SJSA1 (cell line): ENCODE measurements around the gene CYP4F12. TPM values are rescaled to one million over a fixed set of nuclear protein-coding genes. Genes with fewer than 3 reads are reported as not detected.

ENCODE experiments used
- DNase-seq, 2 experiments: peaks; one replicate each; pipeline ENCODE4 v3.0.0-alpha.2; 2015 to 2020; ENCODE audit warnings: low spot score in 2 of 2, low read depth in 1 of 2
- H3K27ac ChIP-seq: fragments of 250-450 bp; sonication (Bioruptor Pico); 2 replicates; pipeline ENCODE4 v1.5.1; 2020; ENCODE audit warnings: mild to moderate bottlenecking, moderate library complexity
- H3K27me3 ChIP-seq: fragments of 250-450 bp; sonication (Bioruptor Pico); replicated peaks from 2 replicates; pipeline ENCODE4 v1.5.1; 2020; ENCODE audit warnings: mild to moderate bottlenecking, moderate library complexity
- H3K36me3 ChIP-seq: fragments of 250-450 bp; sonication (Bioruptor Pico); 2 replicates; pipeline ENCODE4 v1.5.1; 2020; ENCODE audit warnings: mild to moderate bottlenecking
- H3K4me1 ChIP-seq: fragments of 250-450 bp; sonication (Bioruptor Pico); replicated peaks from 2 replicates; pipeline ENCODE4 v1.6.1; 2021; ENCODE audit warnings: mild to moderate bottlenecking
- H3K4me3 ChIP-seq: fragments of 250-450 bp; sonication (Bioruptor Pico); 2 replicates; pipeline ENCODE4 v1.5.1; 2020; ENCODE audit warnings: mild to moderate bottlenecking
- H3K9me3 ChIP-seq: fragments of 250-450 bp; sonication (Bioruptor Pico); replicated peaks from 2 replicates; pipeline ENCODE4 v1.5.1; 2020; ENCODE audit warnings: mild to moderate bottlenecking
- total RNA-seq: library from RNA; depleted of rRNA; stranded (reverse); fragments of >200 nt; shearing (Covaris generic); gene quantifications from 2 replicates; pipeline ENCODE4 v1.2.3, GENCODE V29; 2014; rRNA removed

The CYP4F12 gene
- total RNA-seq, 1 experiment from 2014 or later: not detected

- Histone ChIP-seq H3K4me3 (no peak overlapping the region), H3K4me1 (no peaks in the 10 kb centered on the region), H3K9me3 (no peaks in the 10 kb centered on the region), H3K27me3 (no peaks in the 10 kb centered on the region), H3K36me3 (no peaks in the 10 kb centered on the region), H3K27ac (no peak overlapping the region)
- DNase-seq: no peak
These were observed 29.6 kb downstream of the CYP4F12 start for GRCh38 chr19:15702534-15702930.

DNA sequence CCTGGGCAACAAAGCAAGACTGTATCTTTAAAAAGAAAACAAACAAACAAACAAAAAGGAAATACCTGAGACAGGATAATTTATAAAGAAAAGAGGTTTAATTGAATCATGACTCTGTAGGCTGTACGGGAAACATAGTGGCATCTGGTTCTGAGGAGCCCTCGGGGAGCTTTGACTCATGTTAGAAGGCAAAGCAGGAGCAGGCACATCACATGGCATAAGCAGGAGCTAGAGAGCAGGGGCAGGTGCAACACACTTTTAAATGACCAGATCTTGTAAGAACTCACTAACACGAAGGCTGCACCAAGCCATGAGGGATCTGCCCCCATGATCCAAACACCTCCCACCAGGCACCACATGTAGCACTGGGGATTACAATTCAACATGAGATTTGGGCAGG is 41.8 kb downstream of the CYP4F12 start:
- H3K4me3 ChIP-seq: no peak overlapping the region
- H3K27me3 ChIP-seq: no peaks in the 10 kb centered on the region
- no peak overlapping the region for H3K27ac ChIP-seq
- DNase-seq: no peak
- no peaks in the 10 kb centered on the region for H3K36me3 ChIP-seq
- no peaks in the 10 kb centered on the region for H3K9me3 ChIP-seq
- H3K4me1 ChIP-seq: no peaks in the 10 kb centered on the region

DNA sequence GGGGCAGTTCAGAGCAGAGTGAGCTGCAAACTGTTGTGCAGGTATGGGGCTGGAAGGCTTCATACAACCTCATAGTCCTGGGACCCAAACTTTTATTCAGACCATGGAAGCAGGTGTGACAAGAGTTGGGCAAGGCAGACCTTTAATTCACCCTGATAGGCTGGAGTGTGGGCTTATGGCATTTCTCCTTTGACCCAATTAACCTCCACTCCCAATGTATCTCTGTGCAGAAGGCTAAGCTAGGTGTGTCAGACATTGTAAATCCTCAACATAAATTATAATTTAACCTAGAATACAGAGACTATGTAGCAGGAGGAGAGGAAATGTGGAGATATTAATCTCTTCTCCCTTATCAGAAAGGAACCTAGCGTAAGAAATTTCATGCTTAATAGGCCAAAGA is 42.8 kb downstream of the CYP4F12 start:
- no peak for DNase-seq
- no peak overlapping the region for H3K27ac ChIP-seq
- no peak overlapping the region for H3K4me3 ChIP-seq
- H3K9me3 ChIP-seq: no peaks in the 10 kb centered on the region
- no peaks in the 10 kb centered on the region for H3K4me1 ChIP-seq
- H3K27me3 ChIP-seq: no peaks in the 10 kb centered on the region
- no peaks in the 10 kb centered on the region for H3K36me3 ChIP-seq

GRCh38 chr19:15717809-15718208 is 44.9 kb downstream of the CYP4F12 start:
- Histone ChIP-seq H3K4me1 (no peaks in the 10 kb centered on the region), H3K9me3 (no peaks in the 10 kb centered on the region), H3K27me3 (no peaks in the 10 kb centered on the region), H3K36me3 (no peaks in the 10 kb centered on the region), H3K27ac (no peak overlapping the region), H3K4me3 (no peak overlapping the region)
- DNase-seq: no peak

GRCh38 chr19:15721268-15721667 is 48.4 kb downstream of the CYP4F12 start:
- Histone ChIP-seq H3K4me3 (no peak overlapping the region), H3K9me3 (no peaks in the 10 kb centered on the region), H3K36me3 (no peaks in the 10 kb centered on the region), H3K4me1 (no peaks in the 10 kb centered on the region), H3K27ac (no peak overlapping the region), H3K27me3 (peaks cover 4% of the 10 kb centered on the region; the same call in 1 of the 2 replicates)
- no peak for DNase-seq

- no peak overlapping the region for H3K27ac ChIP-seq
- no peaks in the 10 kb centered on the region for H3K9me3 ChIP-seq
- H3K36me3 ChIP-seq: no peaks in the 10 kb centered on the region
- no peaks in the 10 kb centered on the region for H3K4me1 ChIP-seq
- H3K4me3 ChIP-seq: no peak overlapping the region
- H3K27me3 ChIP-seq: peaks cover 4% of the 10 kb centered on the region; the same call in 1 of the 2 replicates
- no peak for DNase-seq
These were observed 50.1 kb downstream of the CYP4F12 start for GRCh38 chr19:15722956-15723355.

DNA sequence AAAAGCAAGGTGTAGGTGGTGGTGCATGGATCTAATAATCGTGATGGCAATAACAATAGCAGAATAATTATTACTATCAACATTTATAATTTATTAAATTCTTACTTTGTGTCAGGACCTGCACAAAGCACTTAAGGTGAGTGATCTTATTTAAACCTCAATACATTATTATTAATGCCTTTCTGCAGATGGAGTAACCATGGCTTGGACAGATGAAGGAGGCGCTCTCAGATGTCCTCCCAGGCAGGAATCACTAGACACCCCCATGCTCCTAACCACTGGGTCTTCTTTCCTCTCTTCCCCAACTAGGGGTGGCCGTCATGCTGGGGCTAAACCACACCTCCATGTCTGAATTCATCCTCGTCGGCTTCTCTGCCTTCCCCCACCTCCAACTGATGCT is 54.8 kb downstream of the CYP4F12 start, which contains the start of gene OR10H2:
OR10H2 (plus strand) TSS at position 301 of the 400 bp plus-strand sequence; CDS start at position 321, 20 bp downstream.
- no peaks in the 10 kb centered on the region for H3K36me3 ChIP-seq
- H3K4me3 ChIP-seq: no peak within 1 kb of the TSS
- H3K27me3 ChIP-seq: peaks cover 4% of the 10 kb centered on the region; the same call in 1 of the 2 replicates
- DNase-seq: no peak
- H3K4me1 ChIP-seq: no peaks in the 10 kb centered on the region
- H3K27ac ChIP-seq: no peak within 1 kb of the TSS
- H3K9me3 ChIP-seq: no peaks in the 10 kb centered on the region

DNA sequence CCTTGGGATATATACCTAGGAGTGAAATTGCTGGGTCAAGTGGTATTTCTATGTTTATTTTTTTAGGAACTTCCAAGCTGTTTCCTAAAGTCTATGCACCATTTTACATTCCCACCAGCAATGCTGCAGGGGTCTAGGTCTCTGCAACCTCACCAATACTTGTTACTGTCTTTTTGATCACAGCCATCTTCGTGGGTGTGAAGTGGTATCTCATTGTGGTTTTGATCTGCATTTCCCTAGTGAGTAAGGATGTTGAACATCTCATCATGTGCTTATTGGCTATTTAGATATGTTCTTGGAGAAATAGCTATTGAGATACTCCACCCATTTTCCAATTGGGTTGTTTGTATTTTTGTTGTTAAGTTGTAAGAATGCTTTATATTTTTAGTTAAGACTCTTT is 57.7 kb downstream of the CYP4F12 start:
- Histone ChIP-seq H3K27ac (no peak overlapping the region), H3K4me1 (no peaks in the 10 kb centered on the region), H3K9me3 (no peaks in the 10 kb centered on the region), H3K4me3 (no peak overlapping the region), H3K27me3 (no peaks in the 10 kb centered on the region), H3K36me3 (no peaks in the 10 kb centered on the region)
- no peak for DNase-seq

DNA sequence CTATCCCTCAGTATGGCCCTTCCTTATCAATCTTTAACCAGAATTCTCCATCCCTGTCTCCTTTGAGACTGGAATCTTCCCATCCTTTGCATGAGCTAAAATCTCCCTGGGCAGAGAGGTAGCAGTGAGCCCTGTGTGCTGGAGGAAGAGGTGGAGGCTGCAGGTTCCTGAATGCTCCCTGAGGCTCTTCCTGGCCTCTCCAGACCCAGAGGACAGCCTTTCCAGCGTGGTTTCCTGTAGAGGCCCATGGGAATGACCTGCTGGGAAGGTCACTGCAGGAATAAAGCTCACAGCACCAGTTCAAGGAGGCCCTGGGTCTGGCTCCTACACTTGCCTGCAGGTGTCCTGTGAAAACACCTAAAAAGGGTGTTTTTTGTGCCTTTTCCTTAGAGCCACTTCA is 59.5 kb downstream of the CYP4F12 start:
- H3K4me3 ChIP-seq: no peak overlapping the region
- no peaks in the 10 kb centered on the region for H3K36me3 ChIP-seq
- no peaks in the 10 kb centered on the region for H3K9me3 ChIP-seq
- no peak for DNase-seq
- no peak overlapping the region for H3K27ac ChIP-seq
- no peaks in the 10 kb centered on the region for H3K4me1 ChIP-seq
- no peaks in the 10 kb centered on the region for H3K27me3 ChIP-seq

- no peaks in the 10 kb centered on the region for H3K36me3 ChIP-seq
- no peak overlapping the region for H3K4me3 ChIP-seq
- no peaks in the 10 kb centered on the region for H3K9me3 ChIP-seq
- H3K27me3 ChIP-seq: no peaks in the 10 kb centered on the region
- no peak for DNase-seq
- no peaks in the 10 kb centered on the region for H3K4me1 ChIP-seq
- no peak overlapping the region for H3K27ac ChIP-seq
These were observed 61.0 kb downstream of the CYP4F12 start for GRCh38 chr19:15733895-15734294.

GRCh38 chr19:15737722-15738121 is 64.8 kb downstream of the CYP4F12 start, which contains the start of gene OR10H3:
OR10H3 (plus strand) TSS chr19:15737985; CDS start chr19:15741393, 3,408 bp downstream.
- Histone ChIP-seq H3K27ac (no peak within 1 kb of the TSS), H3K36me3 (no peaks in the 10 kb centered on the region), H3K9me3 (no peaks in the 10 kb centered on the region), H3K27me3 (no peaks in the 10 kb centered on the region), H3K4me1 (no peaks in the 10 kb centered on the region), H3K4me3 (no peak within 1 kb of the TSS)
- DNase-seq: no peak

DNA sequence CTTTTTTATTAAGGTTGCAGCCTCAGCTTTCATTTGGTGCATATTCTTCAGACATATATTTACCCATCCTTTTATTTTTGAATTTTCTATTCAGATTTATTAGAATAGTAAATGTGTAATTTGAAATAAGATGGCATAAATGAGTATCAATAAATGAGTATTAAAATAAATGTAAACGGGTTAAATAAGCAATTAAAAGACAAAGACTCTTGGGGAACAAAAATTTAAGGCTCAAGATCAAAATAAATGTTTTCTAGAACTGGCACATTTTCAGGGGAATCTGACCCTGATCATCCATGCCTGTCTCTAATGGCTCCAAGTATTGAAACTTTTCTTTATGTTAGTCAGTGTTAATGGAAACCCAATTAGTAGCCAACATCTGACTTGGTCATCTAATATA is 67.9 kb downstream of the CYP4F12 start:
- DNase-seq: no peak
- Histone ChIP-seq H3K9me3 (no peaks in the 10 kb centered on the region), H3K4me1 (no peaks in the 10 kb centered on the region), H3K4me3 (no peak overlapping the region), H3K36me3 (no peaks in the 10 kb centered on the region), H3K27me3 (no peaks in the 10 kb centered on the region), H3K27ac (no peak overlapping the region)

Other genes starting within 250 kb of the CYP4F12 start
- 11.6 and 13.5 TPM in 2 replicates for gene WIZ, start 223.1 kb upstream of the CYP4F12 start, total RNA-seq
- gene RASAL3, start 208.5 kb upstream of the CYP4F12 start, total RNA-seq: not detected in 2 replicates
- not detected in 2 replicates for gene PGLYRP2, start 193.6 kb upstream of the CYP4F12 start, total RNA-seq
- gene CYP4F22, start 164.6 kb upstream of the CYP4F12 start, total RNA-seq: not detected in 2 replicates
- gene CYP4F8, start 57.9 kb upstream of the CYP4F12 start, total RNA-seq: not detected in 2 replicates
- not detected in 2 replicates for gene CYP4F3, start 32.2 kb upstream of the CYP4F12 start, total RNA-seq
- gene OR10H2, start 54.9 kb downstream of the CYP4F12 start, total RNA-seq: not detected in 2 replicates
- gene OR10H3, start 64.9 kb downstream of the CYP4F12 start, total RNA-seq: not detected in 2 replicates
- gene OR10H5, start 114.6 kb downstream of the CYP4F12 start, total RNA-seq: not detected in 2 replicates
- gene OR10H1, start 142.6 kb downstream of the CYP4F12 start, total RNA-seq: not detected in 2 replicates
- gene CYP4F2, start 225.0 kb downstream of the CYP4F12 start, total RNA-seq: not detected in 2 replicates